HG03354 (cell line): ENCODE measurements around the gene ARHGEF9.
"Not testable (repeated sequence)": the region's sequence is repeated elsewhere in the genome, so short reads cannot be mapped to it uniquely, and the experiment has no call there.

Experiments
- ATAC-seq: cut with Tn5 transposase; IDR thresholded peaks from one replicate; pipeline ENCODE4 v1.9.1; 2021; ENCODE audit warnings: mild to moderate bottlenecking; ENCODE audit not compliant: unreplicated experiment, poor library complexity, severe bottlenecking

Gene ARHGEF9

DNA sequence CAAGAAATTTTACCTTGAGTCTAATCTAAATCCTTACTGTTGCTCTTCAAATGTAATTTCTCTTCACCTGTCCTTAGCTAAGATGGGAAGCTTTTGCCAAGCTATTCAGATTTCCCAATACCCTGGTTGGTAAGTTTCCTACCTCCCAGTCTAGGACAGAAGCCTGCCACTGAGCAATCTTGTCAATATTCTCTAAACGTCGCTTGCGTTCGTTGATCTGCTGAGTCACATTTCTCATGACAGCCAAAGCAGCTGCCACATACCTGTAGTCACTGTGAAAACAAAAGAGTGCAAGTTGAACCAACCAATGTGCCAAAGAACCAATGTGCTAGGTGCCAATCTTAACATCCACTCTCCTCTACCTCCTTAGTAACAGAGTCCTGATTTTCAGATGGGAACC, 111.1 kb downstream of the ARHGEF9 start:
- no peak for ATAC-seq

DNA sequence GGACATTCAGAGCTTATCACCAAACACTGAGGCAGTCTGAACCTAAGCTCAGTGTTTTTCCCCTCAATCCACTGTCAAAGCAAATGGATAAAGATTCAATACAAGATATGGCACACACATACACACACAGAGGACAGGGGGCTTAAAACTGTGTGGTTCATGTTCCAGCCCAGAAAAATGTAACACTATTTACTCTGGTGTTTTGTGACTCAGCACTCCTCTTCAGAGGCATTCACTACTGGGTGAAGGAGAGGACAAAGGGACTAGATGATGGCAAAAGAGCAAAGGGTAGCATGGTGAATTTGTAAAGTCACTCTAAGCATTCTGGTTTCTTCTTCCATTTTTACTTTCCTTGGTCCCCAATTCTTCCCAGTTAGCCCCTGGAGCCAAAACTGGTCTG, 120.3 kb downstream of the ARHGEF9 start:
- ATAC-seq = no peak

DNA sequence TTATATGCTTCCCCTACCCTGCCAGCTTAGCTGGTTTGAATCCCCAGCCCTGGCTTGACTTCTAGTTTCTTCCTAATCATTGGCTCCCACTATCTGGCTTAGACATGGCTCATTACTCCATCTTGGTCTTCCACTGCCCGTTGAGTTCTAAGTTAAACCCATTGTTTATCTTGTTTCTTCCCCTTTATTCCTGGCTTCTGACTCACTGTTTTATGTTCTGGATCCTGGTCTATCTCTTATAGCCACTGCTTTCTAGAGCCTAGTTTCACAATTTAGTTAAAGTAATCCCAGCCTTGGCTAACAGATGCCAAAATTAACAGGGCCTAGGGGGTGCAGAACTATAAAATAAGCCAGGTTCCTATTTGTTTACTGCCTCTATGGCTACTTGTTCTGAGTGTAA, 120.9 kb downstream of the ARHGEF9 start:
- no peak for ATAC-seq

DNA sequence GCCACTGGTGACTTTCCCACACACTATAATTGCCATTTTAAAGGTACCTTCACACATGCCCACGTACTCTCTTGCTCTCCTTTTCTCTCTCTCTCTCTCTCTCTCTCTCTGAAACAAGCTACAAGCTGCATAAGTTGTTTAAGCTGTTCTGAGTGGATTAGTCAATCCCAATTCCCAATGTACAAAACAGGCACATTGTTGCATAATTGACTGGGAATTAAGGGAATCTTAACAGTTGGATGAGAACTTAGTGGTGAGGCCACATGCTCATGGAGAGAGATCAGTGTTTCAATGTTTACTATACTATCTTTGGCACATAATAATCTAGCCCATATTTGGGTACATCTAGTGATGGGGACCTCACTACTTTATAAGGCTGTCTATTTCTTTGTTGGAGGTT, 123.3 kb downstream of the ARHGEF9 start:
- no peak for ATAC-seq

DNA sequence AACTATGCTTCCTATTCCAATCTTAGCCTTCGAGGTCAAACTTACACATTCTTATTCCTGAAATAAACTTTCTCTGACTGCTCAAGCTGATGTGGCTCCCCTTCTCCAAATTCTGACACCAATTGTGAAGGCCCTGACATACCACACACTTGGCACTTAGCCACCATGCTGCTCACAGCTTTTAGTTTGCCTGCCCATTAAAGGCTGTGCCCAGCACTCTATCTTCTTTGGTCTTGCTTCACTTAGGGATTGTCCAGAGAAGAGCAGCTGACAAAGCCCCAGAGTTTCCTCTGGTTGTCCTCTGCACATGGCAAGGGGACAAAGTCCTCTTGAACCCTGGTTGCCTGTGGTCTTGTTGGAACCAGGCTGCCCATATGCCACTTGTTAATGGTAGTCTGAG, 126.1 kb downstream of the ARHGEF9 start:
- no peak for ATAC-seq

DNA sequence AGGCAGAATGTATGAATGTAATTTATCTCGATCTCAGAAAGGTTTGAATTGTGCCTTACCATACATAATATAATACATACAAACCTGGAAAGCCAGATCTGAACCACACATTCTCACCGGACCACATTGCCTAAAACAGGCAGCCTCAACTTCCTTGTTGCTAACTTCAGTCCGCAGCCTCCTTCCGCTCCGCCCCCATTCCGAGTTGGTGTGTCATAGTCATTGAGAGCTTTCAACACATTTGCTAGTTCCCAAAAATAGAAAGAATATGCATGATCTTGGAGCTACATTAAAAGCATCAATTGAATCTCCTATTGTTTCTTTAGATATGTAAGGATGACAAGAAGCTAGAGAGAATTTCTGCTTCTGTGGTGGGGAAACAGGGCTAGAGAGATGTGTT, 127.2 kb downstream of the ARHGEF9 start:
- ATAC-seq = no peak

DNA sequence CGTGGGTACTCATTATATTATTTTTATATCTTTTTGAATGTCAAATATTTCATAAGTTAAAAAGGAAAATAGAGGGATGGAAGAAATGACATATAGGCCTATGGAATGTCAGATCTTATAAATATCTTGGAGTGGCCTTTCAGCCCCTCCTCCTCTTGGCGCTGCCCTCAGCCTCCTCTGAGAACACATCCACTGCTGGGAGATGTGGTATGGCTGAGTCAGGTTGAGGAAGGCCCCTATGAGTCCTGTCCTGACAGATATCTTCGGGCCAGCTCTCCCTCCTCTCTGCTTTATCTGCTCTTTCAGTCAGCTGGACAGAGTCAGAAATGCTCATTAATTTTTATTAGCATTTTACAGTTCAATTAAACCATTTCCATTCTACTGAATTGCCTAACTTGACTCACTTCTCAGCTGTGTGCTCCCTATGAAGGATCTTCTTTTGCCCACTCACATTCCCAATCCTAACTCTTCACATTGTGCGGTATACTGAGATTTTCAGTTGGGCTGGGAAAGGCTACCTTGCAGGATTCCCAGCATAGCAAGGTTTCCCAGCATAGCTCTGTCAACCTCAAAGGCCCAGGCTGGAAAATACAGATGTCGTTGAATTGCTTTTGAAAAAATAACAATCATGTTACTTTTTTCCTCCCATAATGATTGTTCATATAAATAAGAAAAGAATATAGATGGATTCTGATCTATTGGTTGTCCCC, 128.0 kb downstream of the ARHGEF9 start:
- no peak for ATAC-seq

DNA sequence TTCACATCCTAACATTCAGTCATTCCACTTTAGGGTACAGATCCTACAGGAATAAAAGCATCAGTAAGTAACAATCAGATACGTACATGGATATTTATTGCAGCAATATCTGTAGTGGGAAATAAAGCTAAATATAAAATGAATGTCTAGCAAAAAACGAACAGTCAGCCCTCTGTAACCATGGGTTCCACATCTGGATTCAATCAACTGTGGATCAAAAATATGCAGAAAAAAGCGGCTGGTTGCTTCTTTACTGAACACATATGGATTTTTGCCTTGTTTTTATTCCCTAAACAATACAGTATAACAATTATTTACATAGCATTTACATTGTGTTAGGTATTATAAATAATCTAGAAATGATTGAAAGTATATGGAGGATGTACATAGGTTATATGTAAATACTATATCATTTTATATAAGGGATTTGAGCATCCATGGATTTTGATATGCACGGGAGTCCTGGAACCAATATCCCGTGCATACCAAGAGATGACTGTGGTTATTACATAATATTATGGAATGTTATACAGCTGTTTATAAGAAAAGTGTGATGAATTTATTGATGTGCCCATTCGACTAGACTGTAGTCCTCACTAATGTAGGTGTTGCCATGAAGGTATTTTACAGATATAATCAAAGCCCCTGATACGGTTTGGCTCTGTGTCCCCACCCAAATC, 132.8 kb downstream of the ARHGEF9 start:
- ATAC-seq = no peak

DNA sequence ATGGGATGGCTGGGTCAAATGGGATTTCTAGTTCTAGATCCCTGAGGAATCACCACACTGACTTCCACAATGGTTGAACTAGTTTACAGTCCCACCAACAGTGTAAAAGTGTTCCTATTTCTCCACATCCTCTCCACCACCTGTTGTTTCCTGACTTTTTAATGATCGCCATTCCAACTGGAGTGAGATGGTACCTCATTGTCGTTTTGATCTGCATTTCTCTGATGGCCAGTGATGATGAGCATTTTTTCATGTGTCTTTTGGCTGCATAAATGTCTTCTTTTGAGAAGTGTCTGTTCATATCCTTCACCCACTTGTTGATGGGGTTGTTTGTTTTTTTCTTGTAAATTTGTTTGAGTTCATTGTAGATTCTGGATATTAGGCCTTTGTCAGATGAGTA, 139.3 kb downstream of the ARHGEF9 start:
- ATAC-seq = not testable (repeated sequence)

DNA sequence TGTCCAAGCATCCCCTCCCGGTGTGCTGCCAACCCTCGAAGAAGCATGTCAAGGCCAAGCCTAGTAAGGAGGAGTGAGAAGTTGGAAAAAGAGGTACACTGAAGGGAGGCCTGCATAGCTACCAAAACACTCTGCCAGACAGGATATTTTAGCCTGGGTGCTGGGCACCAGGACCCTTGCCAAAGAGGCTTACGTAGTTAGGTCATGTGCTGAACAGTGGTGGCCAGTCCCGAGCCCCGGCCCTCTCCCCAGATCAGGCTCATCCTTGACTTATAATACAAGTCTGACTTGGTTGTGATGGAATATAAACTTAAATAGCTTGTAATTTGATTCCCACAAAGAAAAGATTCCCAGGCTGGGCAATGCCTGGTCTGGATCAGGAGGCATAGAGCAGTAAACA, 149.3 kb downstream of the ARHGEF9 start:
- no peak for ATAC-seq

DNA sequence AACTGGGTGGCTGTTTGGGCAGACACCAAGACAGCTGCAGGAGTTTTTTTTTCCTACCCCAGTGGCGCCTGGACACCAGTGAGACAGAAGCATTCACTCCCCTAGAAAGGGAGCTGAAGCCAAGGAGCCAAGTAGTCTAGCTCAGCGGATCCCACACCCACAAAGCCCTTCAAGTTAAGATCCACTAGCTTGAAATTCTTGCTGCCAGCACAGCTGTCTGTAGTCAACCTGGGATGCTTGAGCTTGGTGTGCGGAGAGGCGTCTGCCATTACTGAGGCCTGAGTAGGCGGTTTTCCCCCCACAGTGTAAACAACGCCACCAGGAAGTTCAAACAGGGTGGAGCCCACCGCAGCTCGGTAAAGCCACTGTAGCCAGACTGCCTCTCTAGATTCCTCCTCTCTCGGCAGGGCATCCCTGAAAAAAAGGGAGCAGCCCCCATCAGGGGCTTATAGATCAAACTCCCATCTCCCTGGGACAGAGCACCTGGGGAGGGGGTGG, 171.4 kb downstream of the ARHGEF9 start:
- no peak for ATAC-seq

DNA sequence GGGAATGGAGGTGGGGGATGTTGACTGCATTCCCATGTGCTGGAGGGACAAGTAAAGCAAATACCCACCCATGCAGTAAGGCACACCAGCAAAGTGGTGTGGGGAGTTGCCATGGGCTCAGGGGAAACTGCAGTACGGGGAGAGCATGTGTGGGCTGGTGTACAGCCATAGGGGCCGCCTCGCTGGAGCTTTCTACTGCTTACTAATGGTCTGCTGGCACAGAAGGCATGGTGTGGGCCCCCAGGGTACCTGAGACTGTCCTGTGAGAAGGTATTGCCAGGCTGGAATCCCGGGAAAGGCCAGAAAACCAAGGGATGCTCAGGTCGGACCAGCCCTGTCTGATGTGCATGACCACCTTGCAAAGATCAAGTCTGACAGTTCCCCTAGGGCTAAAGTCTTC, 199.1 kb downstream of the ARHGEF9 start:
- no peak for ATAC-seq
